Measurements from ENCODE around the gene BCO2. TPM values are rescaled to one million over a fixed set of nuclear protein-coding genes. Genes with fewer than 3 reads are reported as not detected.

The BCO2 gene
- total RNA-seq, 1 donor from 2014 or later, result 1.7 TPM

DNA sequence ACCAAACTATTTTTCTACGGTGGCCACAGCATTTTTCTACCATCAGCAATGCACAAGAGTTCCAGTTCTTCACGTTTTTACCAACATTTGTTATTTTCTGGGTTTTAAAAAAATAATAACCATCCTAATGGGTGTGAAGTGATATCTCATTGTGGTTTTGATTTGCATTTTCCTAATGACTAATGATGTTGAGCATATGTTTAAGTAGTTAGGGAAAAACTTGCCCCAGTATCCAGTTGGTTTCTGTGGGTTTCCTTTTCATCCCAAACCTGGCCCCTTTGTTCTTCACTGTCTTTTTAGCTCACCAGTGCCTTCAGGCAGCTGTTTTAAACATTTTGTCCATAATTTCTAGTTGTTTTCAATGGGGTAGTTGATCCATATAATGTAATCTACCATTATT is 36.2 kb downstream of the BCO2 start:
- Mint-ChIP-seq H3K36me3 (ENCODE audit: low read depth) (peaks cover 6% of the 10 kb centered on the region), H3K27me3 (ENCODE audit: low read depth) (peaks cover 13% of the 10 kb centered on the region), H3K4me3 (ENCODE audit: unreplicated experiment) (no peak overlapping the region), H3K4me1 (ENCODE audit: low read depth) (peaks cover 6% of the 10 kb centered on the region), H3K27ac (ENCODE audit: unreplicated experiment) (no peak overlapping the region), H3K9me3 (ENCODE audit: low read depth) (peaks cover 3% of the 10 kb centered on the region)
- DNase-seq (ENCODE audit: low spot score), result no peak
- TF ChIP-seq, protein P1, sequence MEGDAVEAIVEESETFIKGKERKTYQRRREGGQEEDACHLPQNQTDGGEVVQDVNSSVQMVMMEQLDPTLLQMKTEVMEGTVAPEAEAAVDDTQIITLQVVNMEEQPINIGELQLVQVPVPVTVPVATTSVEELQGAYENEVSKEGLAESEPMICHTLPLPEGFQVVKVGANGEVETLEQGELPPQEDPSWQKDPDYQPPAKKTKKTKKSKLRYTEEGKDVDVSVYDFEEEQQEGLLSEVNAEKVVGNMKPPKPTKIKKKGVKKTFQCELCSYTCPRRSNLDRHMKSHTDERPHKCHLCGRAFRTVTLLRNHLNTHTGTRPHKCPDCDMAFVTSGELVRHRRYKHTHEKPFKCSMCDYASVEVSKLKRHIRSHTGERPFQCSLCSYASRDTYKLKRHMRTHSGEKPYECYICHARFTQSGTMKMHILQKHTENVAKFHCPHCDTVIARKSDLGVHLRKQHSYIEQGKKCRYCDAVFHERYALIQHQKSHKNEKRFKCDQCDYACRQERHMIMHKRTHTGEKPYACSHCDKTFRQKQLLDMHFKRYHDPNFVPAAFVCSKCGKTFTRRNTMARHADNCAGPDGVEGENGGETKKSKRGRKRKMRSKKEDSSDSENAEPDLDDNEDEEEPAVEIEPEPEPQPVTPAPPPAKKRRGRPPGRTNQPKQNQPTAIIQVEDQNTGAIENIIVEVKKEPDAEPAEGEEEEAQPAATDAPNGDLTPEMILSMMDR (IDR thresholded peaks at IDR 0.05), result no peak

DNA sequence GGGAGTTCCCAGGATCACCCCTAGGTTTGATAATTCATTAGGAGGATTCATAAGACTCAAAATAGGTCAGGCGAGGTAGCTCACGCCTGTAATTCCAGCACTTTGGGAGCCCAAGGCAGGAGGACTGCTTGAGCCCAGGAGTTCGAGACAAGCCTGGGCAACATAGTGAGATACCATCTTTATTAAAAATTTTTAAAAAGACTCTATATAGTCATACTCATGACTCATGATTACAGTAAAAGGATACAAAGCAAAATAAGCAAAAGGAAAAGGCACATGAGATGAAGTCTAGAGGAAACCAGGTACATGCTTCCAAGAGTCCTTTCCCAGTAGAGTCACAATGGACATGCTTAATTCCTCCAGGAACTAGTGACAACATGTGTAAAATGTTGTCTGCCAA is 37.0 kb downstream of the BCO2 start:
- Mint-ChIP-seq H3K27ac (ENCODE audit: unreplicated experiment) (no peak overlapping the region), H3K4me1 (ENCODE audit: low read depth) (peaks cover 11% of the 10 kb centered on the region), H3K36me3 (ENCODE audit: low read depth) (peaks cover 3% of the 10 kb centered on the region), H3K27me3 (ENCODE audit: low read depth) (peaks cover 10% of the 10 kb centered on the region), H3K4me3 (ENCODE audit: unreplicated experiment) (no peak overlapping the region), H3K9me3 (ENCODE audit: low read depth) (no peaks in the 10 kb centered on the region)
- TF ChIP-seq, protein P1 (IDR thresholded peaks at IDR 0.05), result no peak
- DNase-seq (ENCODE audit: low spot score), result no peak

DNA sequence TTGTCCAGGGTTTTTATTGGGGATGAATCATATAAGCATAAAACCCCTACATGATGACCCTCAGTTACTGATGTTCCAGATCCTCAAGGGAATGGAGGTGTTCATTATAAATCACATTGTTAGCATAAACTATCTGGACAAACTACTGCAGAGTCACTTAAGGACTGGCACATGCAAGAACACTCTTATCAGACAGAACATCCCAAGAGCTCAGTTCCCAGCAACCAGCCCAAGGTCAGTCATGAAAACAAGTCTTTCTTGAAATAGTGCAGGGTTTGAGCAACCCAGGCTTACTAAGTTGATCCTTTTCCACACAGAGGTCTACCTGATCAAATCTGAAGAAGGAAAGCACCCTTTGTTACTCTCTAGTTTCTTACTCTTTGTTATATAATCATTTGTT is 37.4 kb downstream of the BCO2 start:
- no peak overlapping the region for H3K4me3 Mint-ChIP-seq (ENCODE audit: unreplicated experiment)
- H3K36me3 Mint-ChIP-seq (ENCODE audit: low read depth), result peaks cover 3% of the 10 kb centered on the region
- peaks cover 10% of the 10 kb centered on the region for H3K27me3 Mint-ChIP-seq (ENCODE audit: low read depth)
- no peak overlapping the region for H3K27ac Mint-ChIP-seq (ENCODE audit: unreplicated experiment)
- H3K9me3 Mint-ChIP-seq (ENCODE audit: low read depth), result no peaks in the 10 kb centered on the region
- no peak for DNase-seq (ENCODE audit: low spot score)
- H3K4me1 Mint-ChIP-seq (ENCODE audit: low read depth), result peaks cover 11% of the 10 kb centered on the region
- TF ChIP-seq, protein P1 (IDR thresholded peaks at IDR 0.05), result no peak

DNA sequence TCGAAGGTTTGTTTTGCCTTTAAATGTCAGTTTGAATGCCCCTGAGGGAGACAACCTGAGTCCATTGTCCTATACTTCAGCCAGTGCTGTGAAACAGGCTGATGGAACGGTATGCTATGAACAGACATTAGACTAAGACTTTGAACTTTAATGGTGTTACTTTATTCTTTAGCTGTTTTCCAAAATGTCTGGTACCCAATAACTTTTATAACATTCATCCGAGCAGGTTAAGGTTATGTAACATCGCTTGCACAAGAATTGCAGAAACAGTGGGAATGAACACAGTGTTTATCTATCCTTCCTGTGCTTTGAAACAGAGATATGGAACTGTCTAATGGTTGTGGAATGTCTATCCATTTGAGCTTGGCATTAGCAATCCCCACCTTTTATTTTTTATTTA is 38.4 kb downstream of the BCO2 start:
- no peak overlapping the region for H3K27ac Mint-ChIP-seq (ENCODE audit: unreplicated experiment)
- H3K27me3 Mint-ChIP-seq (ENCODE audit: low read depth), result peaks cover 8% of the 10 kb centered on the region
- no peaks in the 10 kb centered on the region for H3K9me3 Mint-ChIP-seq (ENCODE audit: low read depth)
- H3K36me3 Mint-ChIP-seq (ENCODE audit: low read depth), result peaks cover 3% of the 10 kb centered on the region
- TF ChIP-seq, protein P1 (IDR thresholded peaks at IDR 0.05), result no peak
- no peak overlapping the region for H3K4me3 Mint-ChIP-seq (ENCODE audit: unreplicated experiment)
- DNase-seq (ENCODE audit: low spot score), result no peak
- H3K4me1 Mint-ChIP-seq (ENCODE audit: low read depth), result peaks cover 11% of the 10 kb centered on the region

DNA sequence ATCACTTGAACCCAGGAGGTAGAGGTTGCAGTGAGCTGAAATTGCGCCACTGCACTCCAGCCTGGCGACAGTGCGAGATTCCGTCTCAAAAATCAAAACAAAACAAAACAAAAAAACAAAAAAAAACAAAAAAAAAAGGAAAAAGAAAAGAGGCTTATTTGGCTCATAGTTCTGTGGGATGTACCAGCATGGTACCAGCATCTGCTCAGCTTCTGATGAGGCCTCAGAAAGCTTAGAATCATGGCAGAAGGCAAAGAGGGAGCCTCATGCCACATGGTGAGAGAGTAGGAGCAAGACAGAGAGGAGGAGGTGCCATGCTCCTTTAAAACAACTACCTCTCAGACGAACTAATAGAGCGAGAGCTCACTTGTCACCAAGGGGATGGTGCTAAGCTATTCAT is 40.3 kb downstream of the BCO2 start:
- H3K27me3 Mint-ChIP-seq (ENCODE audit: low read depth), result no peaks in the 10 kb centered on the region
- TF ChIP-seq, protein P1 (IDR thresholded peaks at IDR 0.05), result no peak
- H3K4me1 Mint-ChIP-seq (ENCODE audit: low read depth), result peaks cover 14% of the 10 kb centered on the region
- no peaks in the 10 kb centered on the region for H3K9me3 Mint-ChIP-seq (ENCODE audit: low read depth)
- no peak overlapping the region for H3K27ac Mint-ChIP-seq (ENCODE audit: unreplicated experiment)
- H3K4me3 Mint-ChIP-seq (ENCODE audit: unreplicated experiment), result no peak overlapping the region
- H3K36me3 Mint-ChIP-seq (ENCODE audit: low read depth), result no peaks in the 10 kb centered on the region
- DNase-seq (ENCODE audit: low spot score), result no peak
